ENCODE data around the gene A2ML1.
"Not testable (repeated sequence)": the region's sequence is repeated elsewhere in the genome, so short reads cannot be mapped to it uniquely, and the experiment has no call there.

Gene A2ML1

GRCh38 chr12:8817856-8818255 lies 4.6 kb upstream of the A2ML1 start:
- no peak for DNase-seq (ENCODE audit: low read depth)

GRCh38 chr12:8818526-8818925 lies 3.9 kb upstream of the A2ML1 start:
- DNase-seq (ENCODE audit: low read depth), result no peak

GRCh38 chr12:8819666-8819980 lies 2.8 kb upstream of the A2ML1 start:
- no peak for DNase-seq (ENCODE audit: low read depth)

GRCh38 chr12:8820676-8821407 lies 1.6 kb upstream of the A2ML1 start:
- DNase-seq (ENCODE audit: low read depth), result not testable (repeated sequence)

GRCh38 chr12:8821591-8821990 lies 830 bp upstream of the A2ML1 start:
- no peak for DNase-seq (ENCODE audit: low read depth)

- DNase-seq (ENCODE audit: low read depth), result no peak
Observed at GRCh38 chr12:8823565-8824300, 1.3 kb downstream of the A2ML1 start.

- DNase-seq (ENCODE audit: low read depth), result no peak
Observed at GRCh38 chr12:8827551-8828256, 5.3 kb downstream of the A2ML1 start.

- DNase-seq (ENCODE audit: low read depth), result no peak
Observed at GRCh38 chr12:8828257-8829124, 6.1 kb downstream of the A2ML1 start.

GRCh38 chr12:8829125-8829518 lies 6.7 kb downstream of the A2ML1 start:
- no peak for DNase-seq (ENCODE audit: low read depth)

- DNase-seq (ENCODE audit: low read depth), result no peak
Observed at GRCh38 chr12:8829621-8830020, 7.2 kb downstream of the A2ML1 start.

GRCh38 chr12:8831116-8831515 lies 8.7 kb downstream of the A2ML1 start:
- no peak for DNase-seq (ENCODE audit: low read depth)

- DNase-seq (ENCODE audit: low read depth), result no peak
Observed at GRCh38 chr12:8832500-8832899, 10.1 kb downstream of the A2ML1 start.

GRCh38 chr12:8834230-8834629 lies 11.8 kb downstream of the A2ML1 start:
- DNase-seq (ENCODE audit: low read depth), result no peak

GRCh38 chr12:8837291-8837690 lies 14.9 kb downstream of the A2ML1 start:
- no peak for DNase-seq (ENCODE audit: low read depth)

GRCh38 chr12:8840321-8840720 lies 17.9 kb downstream of the A2ML1 start:
- no peak for DNase-seq (ENCODE audit: low read depth)

- DNase-seq (ENCODE audit: low read depth), result no peak
Observed at GRCh38 chr12:8840938-8841633, 18.7 kb downstream of the A2ML1 start.

GRCh38 chr12:8841778-8842177 lies 19.4 kb downstream of the A2ML1 start:
- no peak for DNase-seq (ENCODE audit: low read depth)

- no peak for DNase-seq (ENCODE audit: low read depth)
Observed at GRCh38 chr12:8844665-8845064, 22.2 kb downstream of the A2ML1 start.

- no peak for DNase-seq (ENCODE audit: low read depth)
Observed at GRCh38 chr12:8846305-8846704, 23.9 kb downstream of the A2ML1 start.

GRCh38 chr12:8847435-8847834 lies 25.0 kb downstream of the A2ML1 start:
- no peak for DNase-seq (ENCODE audit: low read depth)

- DNase-seq (ENCODE audit: low read depth), result no peak
Observed at GRCh38 chr12:8849876-8850275, 27.5 kb downstream of the A2ML1 start.

- DNase-seq (ENCODE audit: low read depth), result no peak
Observed at GRCh38 chr12:8852119-8852518, 29.7 kb downstream of the A2ML1 start.

All from HS-27A (cell line).